A673 (cell line): ENCODE measurements around the gene SFSWAP.

Experiments used
- EZH2 ChIP-seq: fragments of 200-600 bp; sonication (generic); IDR thresholded peaks from 2 replicates; pipeline ENCODE4 v1.6.1; 2017; ENCODE audit warnings: borderline replicate concordance, low read depth, mild to moderate bottlenecking, mixed read lengths, antibody characterized with exemption, low read length; ENCODE audit not compliant: poor library complexity, severe bottlenecking
- TF ChIP-seq, protein P1 (sequence below): fragments of 300-800, 200-600 bp; sonication (generic); conservative IDR thresholded peaks from 2 replicates; pipeline ENCODE4 v1.5.1; 2017; ENCODE audit warnings: low read depth, mild to moderate bottlenecking, antibody characterized with exemption, low read length, moderate library complexity, mixed read lengths

DNA sequence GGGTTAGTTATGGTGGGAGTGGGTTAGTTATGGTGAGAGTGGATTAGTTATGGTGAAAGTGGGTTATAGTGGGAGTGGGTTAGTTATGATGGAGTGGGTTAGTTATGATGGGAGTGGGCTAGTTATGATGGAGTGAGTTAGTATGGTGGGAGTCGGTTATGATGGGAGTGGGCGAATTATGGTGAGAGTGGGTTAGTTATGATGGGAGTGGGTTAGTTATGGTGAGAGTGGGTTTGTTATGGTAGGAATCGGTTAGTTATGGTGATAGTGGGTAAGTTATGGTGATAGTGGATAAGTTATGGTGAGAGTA is 22.1 kb upstream of the SFSWAP start:
- TF ChIP-seq, protein P1, sequence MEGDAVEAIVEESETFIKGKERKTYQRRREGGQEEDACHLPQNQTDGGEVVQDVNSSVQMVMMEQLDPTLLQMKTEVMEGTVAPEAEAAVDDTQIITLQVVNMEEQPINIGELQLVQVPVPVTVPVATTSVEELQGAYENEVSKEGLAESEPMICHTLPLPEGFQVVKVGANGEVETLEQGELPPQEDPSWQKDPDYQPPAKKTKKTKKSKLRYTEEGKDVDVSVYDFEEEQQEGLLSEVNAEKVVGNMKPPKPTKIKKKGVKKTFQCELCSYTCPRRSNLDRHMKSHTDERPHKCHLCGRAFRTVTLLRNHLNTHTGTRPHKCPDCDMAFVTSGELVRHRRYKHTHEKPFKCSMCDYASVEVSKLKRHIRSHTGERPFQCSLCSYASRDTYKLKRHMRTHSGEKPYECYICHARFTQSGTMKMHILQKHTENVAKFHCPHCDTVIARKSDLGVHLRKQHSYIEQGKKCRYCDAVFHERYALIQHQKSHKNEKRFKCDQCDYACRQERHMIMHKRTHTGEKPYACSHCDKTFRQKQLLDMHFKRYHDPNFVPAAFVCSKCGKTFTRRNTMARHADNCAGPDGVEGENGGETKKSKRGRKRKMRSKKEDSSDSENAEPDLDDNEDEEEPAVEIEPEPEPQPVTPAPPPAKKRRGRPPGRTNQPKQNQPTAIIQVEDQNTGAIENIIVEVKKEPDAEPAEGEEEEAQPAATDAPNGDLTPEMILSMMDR: no peak
- TF ChIP-seq EZH2: no peak
